Effector CD4-positive, alpha-beta T cell (primary cell): ENCODE results near the gene CFD.

Experiments
- DNase-seq: peaks from one replicate; pipeline ENCODE4 v3.0.0-alpha.2; 2020

Gene CFD

DNA sequence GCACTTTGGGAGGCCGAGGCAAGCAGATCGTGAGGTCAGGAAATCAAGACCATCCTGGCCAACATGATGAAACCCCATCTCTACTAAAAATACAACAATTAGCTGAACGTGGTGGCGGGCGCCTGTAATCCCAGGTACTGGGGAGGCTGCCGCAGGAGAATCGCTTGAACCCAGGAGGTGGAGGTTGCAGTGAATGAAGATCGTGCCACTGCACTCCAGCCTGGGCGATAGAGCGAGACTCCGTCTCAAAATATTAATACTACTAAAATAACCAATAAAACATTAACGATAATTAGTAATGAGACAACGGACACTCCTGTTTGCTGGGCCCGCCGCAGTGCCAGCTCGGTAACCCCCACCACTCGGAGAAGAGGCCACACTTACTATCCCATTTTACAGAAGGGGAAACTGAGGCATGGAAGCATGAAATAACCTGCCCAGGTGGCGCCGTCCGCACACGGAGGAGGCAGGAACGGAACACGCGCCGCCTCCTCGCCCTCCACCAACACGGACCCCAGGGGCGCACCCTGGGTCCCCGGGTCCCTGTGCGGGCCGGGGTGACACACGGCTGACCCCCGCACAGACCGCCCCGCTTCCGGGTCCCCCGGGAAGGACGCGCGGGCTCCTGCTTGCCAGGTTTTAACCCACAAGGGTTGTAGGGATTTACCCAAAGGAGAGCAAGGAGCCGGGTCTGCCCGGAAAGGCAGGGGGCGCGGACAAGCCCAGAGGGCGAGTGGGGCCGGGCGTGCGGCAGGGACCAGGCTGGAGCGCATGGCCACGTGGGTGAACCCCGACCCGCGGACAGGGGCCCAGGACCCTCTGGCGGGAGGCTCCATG is 52.0 kb downstream of the CFD start:
- no peak for DNase-seq

GRCh38 chr19:912181-913079 is 53.0 kb downstream of the CFD start:
- DNase-seq = peak; percentile 41
